GM21737 (cell line): ENCODE results near the gene SPN.
"Not testable (repeated sequence)": the region's sequence is repeated elsewhere in the genome, so short reads cannot be mapped to it uniquely, and the experiment has no call there.

Experiments
- ATAC-seq: cut with Tn5 transposase; IDR thresholded peaks from one replicate; pipeline ENCODE4 v1.9.1; 2021; ENCODE audit warnings: mild to moderate bottlenecking, moderate library complexity; ENCODE audit not compliant: unreplicated experiment

The SPN gene

GRCh38 chr16:29675811-29676643 lies 13.0 kb downstream of the SPN start:
- no peak for ATAC-seq

DNA sequence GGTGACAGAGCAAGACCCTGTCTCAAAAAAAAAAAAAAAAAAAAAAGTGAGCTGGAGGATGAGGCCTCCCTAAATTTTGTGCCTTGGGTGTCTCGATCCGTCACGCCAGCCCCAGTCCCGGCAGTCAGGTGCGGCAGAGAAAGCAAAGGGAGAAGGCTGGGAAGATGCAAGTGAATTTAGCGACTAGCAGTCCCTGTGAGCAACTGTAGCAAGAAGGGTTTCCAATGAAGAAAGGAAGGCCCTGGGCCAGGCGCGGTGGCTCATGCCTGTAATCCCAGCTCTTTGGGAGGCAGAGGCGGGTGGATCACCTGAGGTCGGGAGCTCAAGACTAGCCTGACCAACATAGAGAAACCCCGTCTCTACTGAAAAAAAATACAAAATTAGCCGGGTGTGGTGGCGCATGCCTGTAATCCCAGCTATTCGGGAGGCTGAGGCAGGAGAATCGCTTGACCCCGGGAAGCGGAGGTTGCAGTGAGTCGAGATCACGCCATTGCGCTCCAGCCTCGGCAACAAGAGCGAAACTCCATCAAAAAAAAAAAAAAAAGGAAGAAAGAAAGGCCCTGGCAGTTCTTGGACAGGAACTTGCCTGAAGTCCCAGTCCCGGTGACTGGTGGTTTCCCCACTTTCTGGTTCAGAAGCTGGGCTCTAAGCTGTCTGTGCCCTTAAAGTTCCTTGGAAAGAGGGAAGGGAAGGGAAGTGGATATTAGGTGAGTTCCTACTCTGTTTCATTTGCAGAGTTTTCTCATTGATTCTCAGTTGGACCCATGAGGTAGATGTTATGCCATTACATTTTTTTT lies 14.1 kb downstream of the SPN start:
- ATAC-seq: no peak

- no peak for ATAC-seq
Measured at GRCh38 chr16:29678691-29679267, 15.7 kb downstream of the SPN start, which contains the start of gene QPRT. Gene QPRT (plus strand): TSS chr16:29679180. CDS start chr16:29679198, 18 bp downstream.

DNA sequence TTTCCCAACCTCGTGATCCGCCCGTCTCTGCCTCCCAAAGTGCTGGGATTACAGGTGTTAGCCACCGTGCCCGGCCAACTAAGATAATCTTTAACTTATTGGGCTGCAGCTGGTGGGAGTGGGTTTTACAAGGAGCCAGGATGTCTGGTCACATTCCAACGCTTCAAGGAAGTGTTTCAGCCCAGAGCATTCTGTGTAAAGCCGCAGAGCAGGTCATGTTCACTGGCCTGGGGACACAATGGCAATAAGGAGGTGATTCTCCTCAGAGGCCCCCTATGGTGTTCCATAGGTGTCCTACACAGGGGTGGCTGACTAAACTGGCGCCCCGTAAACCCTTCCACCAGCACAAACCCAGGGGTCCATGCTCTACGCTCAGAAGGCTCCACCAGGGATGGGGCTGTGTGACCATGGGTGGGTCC lies 17.1 kb downstream of the SPN start:
- no peak for ATAC-seq

GRCh38 chr16:29683543-29684090 lies 20.6 kb downstream of the SPN start:
- ATAC-seq: no peak

DNA sequence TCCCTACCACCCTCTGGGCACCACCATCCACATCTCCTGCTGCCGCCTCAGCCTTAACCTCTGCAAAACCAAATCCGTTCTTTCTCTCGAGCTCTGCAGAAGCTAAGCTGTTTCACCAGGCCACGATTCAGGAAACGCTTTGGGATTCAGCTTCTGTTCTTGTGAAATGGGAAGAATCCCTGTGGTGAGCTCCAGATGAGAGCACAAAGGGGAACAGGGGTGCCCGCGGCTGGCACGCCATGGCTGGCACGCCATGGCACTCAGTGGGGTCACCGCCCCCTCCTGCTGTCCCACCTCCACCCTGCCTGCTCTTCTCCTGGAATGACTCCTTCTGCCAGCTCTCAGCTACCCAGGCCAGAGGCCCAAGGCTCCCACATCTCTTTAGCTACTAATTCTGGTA lies 21.6 kb downstream of the SPN start:
- ATAC-seq: no peak

- no peak for ATAC-seq
Measured at GRCh38 chr16:29686740-29687332, 23.8 kb downstream of the SPN start.

DNA sequence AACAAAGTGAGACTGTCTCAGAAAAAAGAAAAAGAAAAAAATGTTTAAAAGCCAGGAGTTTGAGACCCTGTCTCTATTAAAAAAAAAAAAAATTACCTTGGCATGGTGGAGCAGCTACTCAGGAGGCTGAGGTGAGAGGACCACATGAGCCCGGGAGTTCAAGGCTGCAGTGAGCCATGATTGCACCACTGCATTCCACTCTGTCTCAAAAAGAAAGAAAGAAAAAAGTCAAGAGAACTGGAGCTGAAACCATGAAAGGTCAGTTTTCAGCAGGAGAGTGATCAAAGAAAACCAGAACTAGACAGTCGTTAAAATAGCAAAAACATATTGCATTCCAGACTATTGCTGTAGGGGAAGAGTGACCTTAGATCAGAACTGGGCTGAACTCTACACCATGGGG lies 24.7 kb downstream of the SPN start:
- ATAC-seq: no peak

GRCh38 chr16:29688172-29688571 lies 25.1 kb downstream of the SPN start:
- no peak for ATAC-seq

GRCh38 chr16:29689490-29690351 lies 26.7 kb downstream of the SPN start:
- ATAC-seq: not testable (repeated sequence)

DNA sequence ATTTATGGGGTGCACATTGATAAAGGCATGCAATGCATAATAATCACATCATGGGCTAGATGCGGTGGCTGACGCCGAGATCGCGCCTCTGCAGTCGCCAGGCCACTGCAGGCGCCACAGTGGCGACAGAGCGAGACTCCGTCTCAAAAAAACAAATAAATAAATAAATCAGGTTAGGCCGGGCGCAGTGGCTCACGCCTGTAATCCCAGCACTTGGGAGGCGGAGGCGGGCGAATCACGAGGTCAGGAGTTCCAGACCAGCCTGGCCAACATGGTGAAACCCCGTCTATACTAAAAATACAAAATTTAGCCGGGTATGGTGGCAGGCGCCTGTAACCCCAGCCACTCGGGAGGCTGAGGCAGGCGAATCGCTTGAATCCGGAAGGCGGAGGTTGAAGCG lies 29.6 kb downstream of the SPN start:
- ATAC-seq: not testable (repeated sequence)

- no peak for ATAC-seq
Measured at GRCh38 chr16:29694384-29695195, 31.5 kb downstream of the SPN start.

DNA sequence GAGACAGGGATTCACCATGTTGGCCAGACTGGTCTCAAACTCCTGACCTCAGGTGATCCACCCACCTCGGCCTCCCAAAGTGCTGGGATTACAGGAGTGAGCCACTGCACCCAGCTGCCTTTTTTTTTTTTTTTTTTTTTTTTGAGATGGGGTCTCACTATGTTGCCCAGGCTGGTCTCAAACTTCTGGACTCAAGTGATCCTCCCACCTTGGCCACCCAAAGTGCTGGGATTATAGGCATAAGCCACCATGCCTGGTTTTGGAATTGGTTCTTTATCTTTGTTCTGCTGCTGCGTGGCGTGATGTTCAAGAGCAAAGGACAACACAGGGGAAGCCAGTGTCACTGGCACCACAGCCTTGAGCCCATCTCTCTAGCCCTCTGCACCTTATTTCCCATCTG lies 32.6 kb downstream of the SPN start:
- ATAC-seq: not testable (repeated sequence)

GRCh38 chr16:29696881-29697331 lies 33.9 kb downstream of the SPN start:
- ATAC-seq: no peak

GRCh38 chr16:29697391-29697790 lies 34.3 kb downstream of the SPN start:
- no peak for ATAC-seq

DNA sequence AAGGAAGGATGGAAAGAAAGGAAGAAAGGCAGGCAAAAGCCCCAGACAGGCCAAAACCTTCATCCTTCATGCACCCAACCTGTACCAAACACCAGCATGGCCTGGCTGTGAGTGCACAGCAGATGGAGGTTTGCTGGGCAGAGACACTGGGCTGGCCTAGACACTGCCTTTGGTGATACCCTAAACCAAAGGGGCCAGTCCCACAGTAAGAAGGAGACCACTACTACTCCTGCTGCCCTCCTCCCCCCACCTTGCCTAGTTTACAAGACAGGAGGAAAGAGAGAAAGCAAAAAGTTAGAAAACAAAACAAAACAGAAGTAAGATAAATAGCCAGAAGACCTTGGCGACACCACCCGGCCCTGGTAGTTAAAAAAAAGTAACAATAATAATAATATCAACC lies 35.0 kb downstream of the SPN start:
- no peak for ATAC-seq

- no peak for ATAC-seq
Measured at GRCh38 chr16:29698484-29699323, 35.7 kb downstream of the SPN start.
